GM19239 (cell line): Measurements from ENCODE around the gene TRIOBP.

Experiments used
- DNase-seq: peaks from one replicate; pipeline ENCODE4 v3.0.0; 2011; ENCODE audit warnings: low spot score; ENCODE audit not compliant: insufficient read length
- FAIRE-seq: peaks from 2 replicates; lab custom pipeline; 2011; peaks lifted over from hg19 to GRCh38; lab: Jason Lieb, UNC

TRIOBP gene

DNA sequence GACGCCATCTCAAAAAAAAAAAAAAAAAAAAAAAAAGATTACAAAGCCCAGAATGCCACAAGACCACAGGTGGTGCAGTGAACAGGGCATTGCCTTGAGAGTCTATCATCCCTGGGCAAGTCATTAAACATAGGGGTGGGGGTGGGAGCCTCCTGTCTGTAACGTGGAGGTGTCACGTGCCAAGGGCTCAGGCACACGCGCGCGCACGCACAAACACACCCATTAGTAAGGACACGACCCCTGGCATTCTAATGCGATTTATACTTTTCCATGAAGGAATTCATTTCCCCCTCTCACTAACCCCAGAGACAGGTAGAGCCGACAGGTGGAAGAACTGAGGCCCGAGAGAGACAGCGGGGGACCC lies 105.1 kb downstream of the TRIOBP start:
- FAIRE-seq (no peak), DNase-seq (no peak)

DNA sequence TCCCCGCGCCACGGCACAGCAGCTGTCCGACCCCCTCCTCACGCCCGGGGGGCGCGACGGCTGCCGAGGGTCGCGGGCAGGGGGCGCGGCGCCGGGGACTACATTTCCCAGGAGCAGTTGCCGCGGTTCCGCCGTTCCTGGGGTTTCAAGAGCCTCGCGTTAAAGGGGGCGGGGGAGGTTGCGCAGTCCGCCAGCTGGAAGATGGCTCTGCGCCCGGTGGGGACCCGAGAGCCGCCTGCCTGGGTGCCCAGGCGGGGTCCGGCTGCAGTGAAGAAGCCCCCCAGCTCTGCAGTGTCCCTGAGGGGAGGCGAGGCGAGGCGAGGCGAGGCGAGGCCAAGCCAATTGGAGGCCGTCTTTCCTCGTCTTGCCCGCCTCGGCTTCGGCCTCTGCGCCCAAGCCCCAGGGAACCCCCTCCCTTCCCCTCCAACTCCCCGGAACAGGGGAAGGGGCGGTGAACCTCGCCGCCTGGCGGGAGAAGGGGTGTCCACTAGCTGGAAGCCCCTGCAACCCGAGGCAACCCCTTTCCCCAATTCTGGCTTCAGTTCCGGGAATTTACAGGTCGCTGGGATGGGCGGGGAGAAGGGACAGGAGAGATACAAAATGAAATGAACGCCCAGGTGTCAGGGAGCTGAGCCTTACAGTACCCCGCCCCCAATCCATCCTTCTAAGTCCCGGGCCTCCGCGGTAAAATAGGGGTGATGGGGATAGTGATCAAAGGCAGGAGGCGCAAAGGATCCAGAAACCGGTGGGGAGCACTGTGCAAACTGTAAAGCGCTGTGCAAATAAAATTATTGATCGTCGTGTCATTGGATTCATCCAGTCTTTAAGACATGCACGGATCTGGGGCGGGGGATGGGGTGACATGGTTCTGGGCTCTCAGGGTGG lies 105.7 kb downstream of the TRIOBP start:
- FAIRE-seq = no peak
- DNase-seq = no peak

DNA sequence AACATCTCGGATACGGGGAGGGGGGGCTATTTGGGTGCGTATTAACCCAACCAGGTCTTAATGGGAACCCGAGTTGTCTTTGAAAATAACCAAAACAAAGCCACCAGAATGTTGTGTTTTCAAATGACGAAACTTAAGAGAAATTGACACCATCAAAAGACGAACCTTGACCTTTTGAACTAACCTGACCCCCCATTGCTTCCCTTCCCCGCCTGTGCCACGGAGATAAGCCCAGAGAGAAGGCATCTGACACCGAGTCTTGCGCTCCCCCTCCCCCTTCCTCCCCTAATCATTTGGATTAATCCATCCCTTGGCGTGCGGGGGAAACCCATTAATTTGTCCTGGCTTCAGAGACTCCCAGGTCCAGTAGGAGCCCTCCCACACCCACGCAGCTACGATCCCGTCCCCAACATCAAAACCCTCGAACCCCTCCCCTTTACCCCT lies 106.4 kb downstream of the TRIOBP start:
- no peak for DNase-seq

DNA sequence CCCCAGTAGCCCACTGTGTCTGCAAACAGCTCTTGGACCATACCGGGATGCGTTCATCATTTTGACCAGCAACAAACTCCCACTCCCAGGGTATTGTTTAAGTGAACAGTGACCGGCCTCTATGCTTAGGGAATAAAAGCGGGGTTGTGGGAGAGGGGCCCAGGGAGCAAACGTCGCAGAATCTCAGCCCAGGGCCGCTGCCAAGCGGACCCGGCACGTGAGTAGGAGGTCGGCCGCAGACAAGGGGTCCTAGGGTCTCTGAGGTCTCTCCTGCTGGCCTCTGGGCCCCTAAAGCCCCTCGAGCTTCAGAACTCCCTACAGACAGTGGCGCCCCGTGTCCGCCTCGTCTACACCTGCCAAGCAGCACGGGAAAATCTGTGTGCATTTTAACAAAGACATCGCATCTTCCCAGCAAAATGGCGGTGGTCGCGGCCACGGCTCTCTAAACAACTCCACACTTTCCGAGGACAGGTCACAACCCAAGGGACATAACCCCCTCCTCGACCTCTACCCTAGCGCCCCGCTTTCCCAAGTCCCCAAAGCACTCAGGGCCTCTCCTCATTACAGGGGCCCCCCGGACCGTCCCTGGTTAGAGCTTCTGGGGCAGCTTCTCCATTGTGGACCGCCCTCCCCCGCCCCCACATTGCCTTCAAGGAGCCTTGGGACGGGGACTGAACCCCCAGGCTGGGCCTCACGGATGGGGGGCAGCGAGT lies 106.9 kb downstream of the TRIOBP start:
- DNase-seq (no peak), FAIRE-seq (no peak)

More for the DNA sequence above, 106.4 kb downstream of the TRIOBP start:
- FAIRE-seq = no peak

DNA sequence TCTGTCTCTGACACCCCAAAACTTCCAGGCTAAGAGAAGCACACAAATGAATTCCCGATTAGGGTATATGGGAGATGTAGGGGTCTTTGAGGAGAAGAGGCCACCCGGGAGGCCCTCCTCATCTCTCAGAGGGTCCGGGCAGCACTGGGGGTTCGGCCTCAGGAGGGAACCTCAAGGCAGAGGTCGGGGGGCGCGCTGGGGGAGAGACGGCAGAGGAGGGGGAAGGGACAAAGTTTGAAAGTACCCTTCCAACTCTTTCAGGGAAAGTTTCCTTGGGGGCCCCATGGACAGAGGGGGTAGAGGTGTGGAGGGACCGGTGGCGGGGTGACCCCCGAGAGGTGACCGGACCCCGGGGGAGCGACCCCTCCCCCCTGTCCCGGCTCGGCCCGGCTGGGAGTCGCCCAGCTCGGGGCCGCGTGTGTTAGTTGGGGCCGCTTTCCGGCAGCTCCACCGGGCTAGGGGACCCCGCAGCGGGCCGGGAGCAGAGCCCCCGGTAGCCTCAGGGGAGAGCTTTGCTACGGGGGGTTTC lies 107.6 kb downstream of the TRIOBP start:
- DNase-seq (no peak), FAIRE-seq (no peak)

DNA sequence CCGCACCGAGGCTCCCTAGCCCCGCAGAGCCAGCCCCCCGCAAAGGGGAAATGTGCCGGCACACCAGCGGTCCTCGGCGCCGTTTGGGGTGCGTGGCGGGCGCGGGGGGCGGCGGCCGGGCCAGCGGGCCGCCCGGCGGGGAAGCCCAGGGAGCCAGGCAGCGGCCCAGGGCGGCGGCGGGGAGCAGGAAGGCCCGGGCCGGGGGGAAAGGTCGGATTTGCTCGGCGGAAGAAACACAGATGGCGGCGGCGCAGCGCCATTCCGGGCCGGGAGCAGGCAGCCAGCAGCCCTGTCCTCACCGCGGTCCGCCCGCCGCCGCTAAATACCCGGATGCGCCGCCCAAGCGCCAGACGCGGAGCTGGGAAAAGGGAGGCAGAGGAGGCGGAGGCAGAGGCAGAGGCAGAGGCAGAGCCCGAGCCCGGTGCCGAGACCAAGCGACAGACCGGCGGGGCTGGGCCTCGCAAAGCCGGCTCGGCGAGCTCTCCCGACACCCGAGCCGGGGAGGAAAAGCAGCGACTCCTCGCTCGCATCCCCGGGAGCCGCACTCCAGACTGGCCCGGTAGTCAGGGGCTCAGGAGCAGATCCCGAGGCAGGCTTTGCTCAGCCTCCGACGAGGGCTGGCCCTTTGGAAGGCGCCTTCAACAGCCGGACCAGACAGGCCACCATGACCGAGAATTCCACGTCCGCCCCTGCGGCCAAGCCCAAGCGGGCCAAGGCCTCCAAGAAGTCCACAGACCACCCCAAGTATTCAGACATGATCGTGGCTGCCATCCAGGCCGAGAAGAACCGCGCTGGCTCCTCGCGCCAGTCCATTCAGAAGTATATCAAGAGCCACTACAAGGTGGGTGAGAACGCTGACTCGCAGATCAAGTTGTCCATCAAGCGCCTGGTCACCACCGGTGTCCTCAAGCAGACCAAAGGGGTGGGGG lies 108.3 kb downstream of the TRIOBP start:
- FAIRE-seq (no peak), DNase-seq (no peak)

DNA sequence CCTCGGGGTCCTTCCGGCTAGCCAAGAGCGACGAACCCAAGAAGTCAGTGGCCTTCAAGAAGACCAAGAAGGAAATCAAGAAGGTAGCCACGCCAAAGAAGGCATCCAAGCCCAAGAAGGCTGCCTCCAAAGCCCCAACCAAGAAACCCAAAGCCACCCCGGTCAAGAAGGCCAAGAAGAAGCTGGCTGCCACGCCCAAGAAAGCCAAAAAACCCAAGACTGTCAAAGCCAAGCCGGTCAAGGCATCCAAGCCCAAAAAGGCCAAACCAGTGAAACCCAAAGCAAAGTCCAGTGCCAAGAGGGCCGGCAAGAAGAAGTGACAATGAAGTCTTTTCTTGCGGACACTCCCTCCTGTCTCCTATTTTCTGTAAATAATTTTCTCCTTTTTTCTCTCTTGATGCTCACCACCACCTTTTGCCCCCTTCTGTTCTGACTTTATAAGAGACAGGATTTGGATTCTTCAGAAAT lies 109.0 kb downstream of the TRIOBP start:
- DNase-seq = no peak
- FAIRE-seq = no peak

DNA sequence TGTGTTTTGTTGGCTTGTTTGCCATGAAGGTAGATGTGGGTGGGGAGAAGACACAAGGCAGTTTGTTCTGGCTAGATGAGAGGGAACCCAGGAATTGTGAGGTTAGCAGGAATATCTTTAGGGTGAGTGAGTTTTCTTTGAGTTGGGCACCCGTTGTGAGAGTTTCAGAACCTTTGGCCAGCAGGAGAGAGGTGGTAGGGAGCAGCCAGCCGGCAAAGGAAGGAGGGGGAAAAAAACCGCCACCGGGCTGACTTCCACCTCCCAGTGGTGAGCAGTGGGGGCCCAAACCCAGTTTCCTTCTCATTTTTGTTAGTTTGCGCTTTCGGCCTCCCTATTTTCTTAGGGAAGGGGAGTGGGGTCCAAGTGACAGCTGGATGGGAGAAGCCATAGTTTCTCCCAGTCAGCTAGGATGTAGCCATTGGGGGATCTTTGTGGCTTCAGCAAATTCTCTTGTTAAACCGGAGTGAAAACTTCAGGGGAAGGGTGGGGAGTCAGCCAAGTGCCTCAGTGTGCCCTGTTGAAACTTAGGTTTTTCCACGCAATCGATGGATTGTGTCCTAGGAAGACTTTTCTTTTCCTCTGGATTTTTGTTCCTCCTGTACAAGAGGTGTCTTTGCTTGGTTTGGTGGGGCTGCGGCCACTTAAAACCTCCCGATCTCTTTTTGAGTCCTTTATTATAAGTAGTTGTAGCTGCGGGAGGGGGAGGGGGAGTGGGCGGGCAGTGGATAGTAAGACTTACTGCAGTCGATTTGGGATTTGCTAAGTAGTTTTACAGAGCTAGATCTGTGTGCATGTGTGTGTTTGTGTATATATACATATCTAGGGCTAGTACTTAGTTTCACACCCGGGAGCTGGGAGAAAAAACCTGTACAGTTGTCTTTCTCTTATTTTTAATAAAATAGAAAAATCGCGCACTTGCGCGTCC lies 109.8 kb downstream of the TRIOBP start:
- FAIRE-seq (no peak), DNase-seq (no peak)

DNA sequence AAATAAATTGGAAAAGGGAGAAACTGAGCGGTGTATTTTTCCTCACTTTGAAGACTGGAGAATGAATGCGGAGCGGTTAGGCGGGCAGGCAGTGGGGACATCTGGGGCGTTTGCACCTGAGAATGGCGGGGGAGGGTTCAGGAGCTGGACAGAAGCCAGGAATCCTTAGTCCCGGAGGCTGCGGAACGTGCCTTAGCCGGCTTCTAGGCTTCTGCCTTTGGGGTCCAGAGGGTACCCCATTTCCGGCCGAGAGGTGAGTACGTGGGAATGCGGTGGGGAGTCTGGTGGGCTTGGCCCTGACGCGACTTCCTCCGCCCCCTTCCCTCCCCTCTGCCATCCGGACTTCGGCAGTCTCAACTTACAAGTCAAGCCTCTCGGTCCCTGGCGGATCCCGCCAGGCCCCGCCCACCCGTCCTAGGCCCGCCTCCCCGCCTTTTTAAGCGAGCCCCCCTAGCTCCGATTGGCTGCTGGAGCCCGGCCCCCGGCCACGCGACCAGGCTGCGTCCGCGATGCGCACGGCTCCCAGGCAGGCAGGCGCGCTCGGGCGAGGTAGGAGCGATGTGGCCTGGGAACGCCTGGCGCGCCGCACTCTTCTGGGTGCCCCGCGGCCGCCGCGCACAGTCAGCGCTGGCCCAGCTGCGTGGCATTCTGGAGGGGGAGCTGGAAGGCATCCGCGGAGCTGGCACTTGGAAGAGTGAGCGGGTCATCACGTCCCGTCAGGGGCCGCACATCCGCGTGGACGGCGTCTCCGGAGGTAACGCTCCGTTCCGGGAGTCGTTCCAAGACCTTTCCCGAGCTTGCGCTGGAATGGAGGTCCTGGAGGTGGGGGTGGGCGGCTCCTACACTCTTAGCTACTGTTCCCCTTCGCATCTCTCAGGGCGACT lies 110.8 kb downstream of the TRIOBP start, which contains the start of gene GCAT:
Gene GCAT (plus strand): TSS at position 525 of the 884 bp plus-strand sequence. CDS start 34 bp downstream, at position 559.
- peak; percentile 99 for DNase-seq
- peak; percentile 98 for FAIRE-seq

DNA sequence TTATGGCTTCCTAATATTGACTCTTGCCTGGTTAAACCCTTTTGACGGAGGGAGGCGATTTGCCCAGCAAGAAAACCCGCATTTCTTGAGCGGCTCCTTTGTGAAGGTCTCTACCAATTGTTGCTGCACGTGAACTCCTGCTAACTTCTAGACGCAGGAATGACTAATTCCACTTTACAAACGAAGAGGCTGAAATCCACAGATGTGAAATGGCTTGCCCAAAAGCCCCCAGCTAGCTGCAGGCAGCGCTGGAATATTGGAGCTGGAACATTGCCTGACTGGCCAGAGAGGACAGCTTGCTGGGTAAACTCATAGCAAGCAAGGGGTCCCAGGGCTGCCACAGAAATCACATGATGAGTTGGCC lies 111.4 kb downstream of the TRIOBP start:
- FAIRE-seq = no peak

DNA sequence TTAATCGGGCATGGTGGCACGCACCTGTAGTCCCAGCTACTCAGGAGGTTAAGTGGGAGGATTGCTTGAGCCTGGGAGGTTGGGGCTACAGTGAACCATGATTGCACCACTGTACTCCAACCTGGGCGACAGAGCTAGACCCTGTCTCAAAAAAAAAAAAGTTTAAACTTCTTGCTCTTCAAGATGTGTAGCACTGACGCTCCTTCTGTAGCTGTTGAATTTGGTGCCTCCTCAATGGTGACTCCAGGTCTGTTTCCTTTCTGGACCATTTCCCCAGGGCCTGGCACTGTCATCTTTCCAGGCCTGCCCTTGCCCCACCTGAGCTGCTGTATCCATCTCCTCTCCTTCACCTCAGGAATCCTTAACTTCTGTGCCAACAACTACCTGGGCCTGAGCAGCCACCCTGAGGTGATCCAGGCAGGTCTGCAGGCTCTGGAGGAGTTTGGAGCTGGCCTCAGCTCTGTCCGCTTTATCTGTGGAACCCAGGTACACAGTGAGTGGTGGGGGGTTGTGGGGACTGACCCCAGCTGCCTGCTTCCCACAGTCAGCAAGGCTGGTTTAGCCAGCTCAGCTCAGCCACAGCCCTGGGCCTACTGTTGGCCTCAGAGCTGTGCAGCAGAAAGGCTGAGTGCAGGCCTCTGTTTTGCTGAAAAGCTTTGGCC lies 113.0 kb downstream of the TRIOBP start:
- FAIRE-seq (no peak), DNase-seq (no peak)

More for the DNA sequence above, 111.4 kb downstream of the TRIOBP start:
- no peak for DNase-seq

DNA sequence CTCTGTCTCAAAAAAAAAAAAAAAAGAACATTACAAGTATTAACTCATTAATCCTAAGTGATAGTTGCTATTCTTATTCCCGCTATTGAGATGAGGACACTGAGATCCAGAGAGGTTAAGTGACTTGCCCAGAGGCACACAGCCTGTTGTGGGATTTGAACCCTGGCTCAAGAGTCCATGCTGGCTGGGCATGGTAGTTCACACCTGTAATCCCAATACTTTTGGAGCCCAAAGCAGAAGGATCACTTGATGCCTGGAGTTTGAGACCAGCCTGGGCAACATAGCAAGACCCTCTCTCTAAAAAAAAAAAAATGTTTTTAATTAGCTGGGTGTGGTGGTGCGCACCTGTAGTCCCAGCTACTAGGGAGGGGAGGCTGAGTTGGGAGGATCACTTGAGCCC lies 115.0 kb downstream of the TRIOBP start:
- FAIRE-seq (no peak), DNase-seq (no peak)

DNA sequence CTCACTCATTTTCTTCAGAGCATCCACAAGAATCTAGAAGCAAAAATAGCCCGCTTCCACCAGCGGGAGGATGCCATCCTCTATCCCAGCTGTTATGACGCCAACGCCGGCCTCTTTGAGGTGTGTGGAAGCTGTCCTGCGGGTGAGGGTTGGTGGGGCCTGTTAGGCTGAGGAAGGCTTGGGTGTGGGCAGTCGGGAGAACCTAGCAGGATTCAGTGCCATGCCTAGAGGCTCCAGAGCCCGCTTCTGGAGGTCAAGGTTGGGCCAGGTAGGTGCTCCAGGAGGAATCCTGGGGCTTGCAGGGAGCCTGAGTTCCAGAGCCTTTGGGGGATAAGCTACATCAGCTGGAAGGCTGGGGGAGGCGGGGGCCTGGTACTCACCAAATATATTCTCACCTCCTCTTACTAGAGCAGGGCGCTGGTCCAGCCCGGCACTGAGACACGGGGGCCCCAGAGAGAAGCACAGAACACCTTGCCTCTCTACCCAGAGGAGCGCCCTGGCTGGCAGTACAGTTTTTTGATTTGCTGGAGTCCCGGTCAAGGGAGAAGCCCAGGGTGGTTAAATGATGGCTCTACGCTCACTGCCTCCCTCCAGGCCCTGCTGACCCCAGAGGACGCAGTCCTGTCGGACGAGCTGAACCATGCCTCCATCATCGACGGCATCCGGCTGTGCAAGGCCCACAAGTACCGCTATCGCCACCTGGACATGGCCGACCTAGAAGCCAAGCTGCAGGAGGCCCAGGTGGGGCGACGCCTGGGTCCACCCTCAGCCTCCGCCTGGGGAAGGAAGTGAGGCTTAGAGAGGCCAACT lies 116.2 kb downstream of the TRIOBP start:
- no peak for FAIRE-seq
- no peak for DNase-seq

DNA sequence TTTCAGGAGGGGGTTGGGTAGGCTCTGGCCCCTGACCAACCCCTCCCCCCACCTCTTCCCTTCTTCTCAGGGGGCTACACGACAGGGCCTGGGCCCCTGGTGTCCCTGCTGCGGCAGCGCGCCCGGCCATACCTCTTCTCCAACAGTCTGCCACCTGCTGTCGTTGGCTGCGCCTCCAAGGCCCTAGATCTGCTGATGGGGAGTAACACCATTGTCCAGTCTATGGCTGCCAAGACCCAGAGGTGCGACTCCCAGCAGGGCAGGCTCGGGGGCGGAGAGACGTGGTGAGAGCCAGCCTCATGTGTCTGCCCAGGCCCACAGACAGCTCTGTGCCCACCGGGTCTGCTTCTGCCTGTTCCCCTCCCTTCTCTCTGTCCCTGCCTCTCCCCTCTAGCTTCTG lies 118.7 kb downstream of the TRIOBP start:
- no peak for DNase-seq
- FAIRE-seq = no peak

DNA sequence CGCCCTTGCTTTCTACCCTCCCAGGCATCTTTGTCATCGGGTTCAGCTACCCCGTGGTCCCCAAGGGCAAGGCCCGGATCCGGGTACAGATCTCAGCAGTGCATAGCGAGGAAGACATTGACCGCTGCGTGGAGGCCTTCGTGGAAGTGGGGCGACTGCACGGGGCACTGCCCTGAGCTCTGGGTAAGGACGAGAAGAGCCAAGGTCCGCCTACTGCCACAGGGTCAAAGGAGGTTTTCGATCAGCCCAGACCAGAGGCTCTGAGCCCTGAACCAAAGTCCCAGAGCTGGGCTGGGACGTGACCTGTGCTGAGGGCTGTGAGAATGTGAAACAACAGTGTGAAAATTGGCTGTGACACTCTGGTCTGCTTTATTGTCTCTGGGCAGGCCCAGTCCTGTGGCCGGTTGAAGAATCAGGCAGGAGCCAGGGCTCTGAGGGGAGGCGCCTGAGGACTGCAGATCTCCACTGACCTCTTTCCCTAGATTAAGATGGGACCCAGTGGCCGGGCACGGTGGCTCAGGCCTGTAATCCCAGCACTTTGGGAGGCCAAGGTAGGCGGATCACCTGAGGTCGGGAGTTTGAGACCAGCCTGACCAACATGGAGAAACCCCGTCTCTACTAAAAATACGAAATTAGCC lies 119.8 kb downstream of the TRIOBP start:
- FAIRE-seq (no peak), DNase-seq (no peak)

DNA sequence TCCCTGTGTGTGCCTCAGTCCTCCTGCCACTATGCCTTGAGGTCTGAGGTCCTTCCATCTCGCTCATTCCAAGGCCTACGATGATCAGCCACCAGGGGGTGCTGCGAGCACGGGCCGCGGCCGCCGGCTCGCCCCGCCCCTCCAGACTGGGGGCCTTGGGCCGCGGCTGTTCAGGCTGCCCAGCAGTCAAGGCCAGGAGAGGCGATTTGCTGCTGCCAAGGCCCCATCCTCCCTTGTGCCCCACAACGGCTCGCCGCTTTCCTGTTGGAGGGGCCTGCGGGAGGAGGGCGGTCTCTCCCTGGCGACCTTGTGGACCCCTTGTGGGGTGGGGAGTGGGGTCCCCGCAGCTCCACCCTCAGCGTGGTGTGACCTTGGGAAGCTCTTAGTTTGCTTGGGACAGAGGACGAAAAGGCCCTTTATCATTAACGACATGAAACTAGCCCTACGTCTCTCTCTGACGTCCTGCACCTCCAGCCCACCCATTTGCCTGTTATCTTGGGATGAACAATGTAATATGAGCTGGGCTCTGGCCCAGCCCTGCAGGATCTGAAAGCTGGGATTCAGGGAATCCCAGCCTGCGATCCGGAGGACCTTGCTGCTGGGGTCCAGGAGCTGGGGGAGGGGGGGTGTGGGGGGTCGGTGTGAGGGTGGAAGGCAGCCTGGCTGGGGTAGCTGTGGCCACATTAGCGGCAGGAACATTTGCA lies 121.0 kb downstream of the TRIOBP start:
- FAIRE-seq (peak; percentile 95), DNase-seq (peak; percentile 92)
